Mucosa of rectum (tissue), 2 donors: ENCODE results near the gene PSMA8.
"Not testable (repeated sequence)": the region's sequence is repeated elsewhere in the genome, so short reads cannot be mapped to it uniquely, and the experiment has no call there.

Source experiments
- H3K27ac ChIP-seq, 2 donors: one replicate each; pipeline ENCODE4 v1.7.0; 2013; ENCODE audit warnings: inconsistent platforms in 2 of 2, low read depth in 2 of 2, low read length in 2 of 2
- H3K27me3 ChIP-seq, 2 donors: one replicate each; pipeline ENCODE4 v1.7.0; 2013; ENCODE audit warnings: low read length in 2 of 2; ENCODE audit not compliant: control insufficient read depth in 2 of 2, insufficient read depth in 2 of 2
- H3K36me3 ChIP-seq, 2 donors: one replicate each; pipeline ENCODE4 v1.7.0; 2013; ENCODE audit warnings: low read length in 2 of 2; ENCODE audit not compliant: control insufficient read depth in 2 of 2, insufficient read depth in 2 of 2
- H3K4me1 ChIP-seq, 2 donors: one replicate each; pipeline ENCODE4 v1.7.0; 2013; ENCODE audit warnings: low read length in 2 of 2, mild to moderate bottlenecking in 1 of 2; ENCODE audit not compliant: control insufficient read depth in 2 of 2, insufficient read depth in 2 of 2
- H3K4me3 ChIP-seq, 2 donors: one replicate each; pipeline ENCODE4 v1.7.0; 2013; ENCODE audit warnings: low read length in 2 of 2
- H3K9ac ChIP-seq, 2 donors: one replicate each; pipeline ENCODE4 v1.7.0; 2013; ENCODE audit warnings: low read length in 2 of 2, low read depth in 1 of 2, mild to moderate bottlenecking in 1 of 2
- H3K9me3 ChIP-seq, 2 donors: one replicate each; pipeline ENCODE4 v1.7.0; 2013; ENCODE audit warnings: low read length in 2 of 2; ENCODE audit not compliant: control insufficient read depth in 2 of 2
- donor health status: healthy.
- donor health status: Normal muscosa, but diverticular disease.

PSMA8 gene

DNA sequence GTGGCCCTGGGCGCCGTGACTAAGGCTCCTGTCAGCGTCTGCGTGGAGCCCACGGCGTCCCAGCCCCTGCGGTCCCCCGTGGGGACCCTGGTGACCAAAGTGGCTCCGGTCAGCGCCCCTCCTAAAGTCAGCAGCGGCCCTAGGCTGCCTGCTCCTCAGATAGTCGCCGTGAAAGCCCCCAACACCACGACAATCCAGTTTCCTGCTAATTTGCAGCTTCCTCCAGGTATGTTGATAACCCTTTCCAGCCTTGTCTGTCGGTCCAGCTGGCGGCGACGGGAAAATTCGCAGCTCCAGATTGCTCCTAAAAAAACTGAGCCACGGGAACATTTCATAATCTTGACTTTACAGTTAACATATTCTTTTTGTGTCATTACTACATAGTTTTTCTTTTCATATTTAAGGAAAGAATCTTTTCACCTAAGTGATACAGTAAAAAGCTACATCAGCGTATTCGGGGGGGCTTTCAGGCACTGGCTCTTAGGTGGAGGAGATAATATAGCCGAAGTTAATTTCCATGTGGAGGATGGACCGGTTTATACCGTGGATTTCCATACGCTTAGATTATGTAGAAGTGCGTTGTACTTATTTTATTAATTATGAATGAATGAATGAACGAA lies 93.5 kb downstream of the PSMA8 start:
- Histone ChIP-seq H3K36me3 (no peaks in the 10 kb centered on the region), H3K27ac (peak overlapping the region in 1 of 2 donors; percentile 80), H3K4me3 (peak overlapping the region; percentile 81 to 85), H3K9me3 (no peaks in the 10 kb centered on the region), H3K27me3 (no peaks in the 10 kb centered on the region), H3K9ac (peak overlapping the region; percentile 75 to 82), H3K4me1 (peaks cover 5 to 12% of the 10 kb centered on the region in 2 donors)

GRCh38 chr18:26228562-26229260 lies 95.0 kb downstream of the PSMA8 start:
- Histone ChIP-seq H3K27ac (no peak overlapping the region), H3K4me3 (peak overlapping the region in 1 of 2 donors; percentile 13), H3K9me3 (no peaks in the 10 kb centered on the region), H3K36me3 (no peaks in the 10 kb centered on the region), H3K27me3 (no peaks in the 10 kb centered on the region), H3K9ac (no peak overlapping the region), H3K4me1 (peaks cover 5 to 12% of the 10 kb centered on the region in 2 donors)

DNA sequence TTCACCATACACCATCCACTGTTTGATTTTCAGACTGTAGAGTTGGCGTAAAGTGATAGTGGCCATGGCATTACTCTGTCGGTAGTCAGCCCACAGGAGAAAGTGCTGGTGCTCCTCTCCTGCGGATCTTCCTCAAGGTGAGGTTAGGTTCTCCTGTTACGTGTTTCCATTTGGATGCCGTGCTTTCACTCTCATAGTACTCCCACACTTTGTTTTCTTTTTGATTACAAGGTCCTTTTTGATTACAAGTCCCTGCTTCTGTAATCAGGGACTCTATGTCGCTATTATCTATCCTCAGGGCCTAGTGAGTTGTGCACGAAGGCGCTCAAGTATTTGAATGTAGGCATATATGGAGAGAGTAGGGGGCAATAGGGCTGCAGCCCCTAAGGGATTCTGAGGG lies 96.8 kb downstream of the PSMA8 start:
- H3K36me3 ChIP-seq: no peaks in the 10 kb centered on the region

GRCh38 chr18:26233208-26233607 lies 99.5 kb downstream of the PSMA8 start:
- no peak overlapping the region for H3K4me3 ChIP-seq

More for the DNA sequence above, 96.8 kb downstream of the PSMA8 start:
- Histone ChIP-seq H3K27ac (no peak overlapping the region), H3K4me1 (peaks cover 5 to 12% of the 10 kb centered on the region in 2 donors), H3K9ac (no peak overlapping the region), H3K4me3 (no peak overlapping the region), H3K27me3 (no peaks in the 10 kb centered on the region), H3K9me3 (no peaks in the 10 kb centered on the region)

DNA sequence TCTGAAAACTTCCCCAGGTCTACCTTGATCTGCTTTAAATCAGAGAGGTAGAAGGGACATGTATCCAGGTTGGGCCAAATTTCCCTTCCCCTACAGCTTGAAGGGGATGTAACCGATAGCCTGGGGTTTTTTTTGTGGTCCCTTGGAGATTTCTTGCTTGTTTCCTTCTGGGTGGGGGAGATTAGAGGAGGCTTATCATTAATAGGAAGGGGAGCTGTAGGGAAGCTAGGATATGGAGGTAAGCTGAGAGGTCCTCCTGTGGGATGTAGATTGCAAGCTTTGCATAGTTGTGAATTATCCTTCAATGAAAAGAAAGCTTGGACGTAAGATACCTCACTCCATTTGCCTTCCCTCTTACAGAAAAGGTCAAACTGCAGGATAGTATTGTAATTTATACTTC lies 103.7 kb downstream of the PSMA8 start:
- not testable (repeated sequence) for H3K27me3 ChIP-seq, H3K27ac ChIP-seq, H3K9me3 ChIP-seq, H3K9ac ChIP-seq, H3K36me3 ChIP-seq, H3K4me1 ChIP-seq, H3K4me3 ChIP-seq

More at GRCh38 chr18:26233208-26233607, 99.5 kb downstream of the PSMA8 start:
- H3K27me3 ChIP-seq: no peaks in the 10 kb centered on the region
- no peak overlapping the region for H3K9ac ChIP-seq
- no peak overlapping the region for H3K27ac ChIP-seq
- no peaks in the 10 kb centered on the region for H3K36me3 ChIP-seq
- H3K9me3 ChIP-seq: no peaks in the 10 kb centered on the region
- no peaks in the 10 kb centered on the region for H3K4me1 ChIP-seq

GRCh38 chr18:26238718-26239117 lies 105.0 kb downstream of the PSMA8 start:
- not testable (repeated sequence) for H3K9ac ChIP-seq, H3K27ac ChIP-seq, H3K36me3 ChIP-seq, H3K27me3 ChIP-seq, H3K9me3 ChIP-seq, H3K4me3 ChIP-seq, H3K4me1 ChIP-seq

DNA sequence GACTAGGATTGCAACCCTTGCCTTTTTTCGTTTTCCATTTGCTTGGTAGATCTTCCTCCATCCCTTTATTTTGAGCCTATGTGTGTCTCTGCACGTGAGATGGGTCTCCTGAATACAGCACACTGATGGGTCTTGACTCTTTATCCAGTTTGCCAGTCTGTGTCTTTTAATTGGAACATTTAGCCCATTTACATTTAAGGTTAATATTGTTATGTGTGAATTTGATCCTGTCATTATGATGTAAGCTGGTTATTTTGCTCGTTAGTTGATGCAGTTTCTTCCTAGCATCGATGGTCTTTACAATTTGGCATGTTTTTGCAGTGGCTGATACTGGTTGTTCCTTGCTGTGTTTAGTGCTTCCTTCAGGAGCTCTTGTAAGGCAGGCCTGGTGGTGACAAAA lies 108.7 kb downstream of the PSMA8 start:
- H3K4me1 ChIP-seq, H3K9me3 ChIP-seq, H3K27ac ChIP-seq, H3K27me3 ChIP-seq, H3K36me3 ChIP-seq, H3K9ac ChIP-seq, H3K4me3 ChIP-seq: not testable (repeated sequence)
